Testis (tissue), 2 donors: Measurements from ENCODE around the gene TTC39A.

Experiments
- POLR2A ChIP-seq: fragments of 450-650 bp; IDR thresholded peaks from one replicate; pipeline ENCODE4 v1.6.1; 2017; ENCODE audit warnings: antibody characterized with exemption, mild to moderate bottlenecking, moderate library complexity
- TF ChIP-seq, protein P1 (sequence below), 3 experiments: fragments of 450-650 bp in 2 of 3; fragments of 200-600 bp in 1 of 3; sonication (generic) in 1 of 3; IDR thresholded peaks; one replicate each; pipeline ENCODE4 v1.5.1; 2016 to 2019; ENCODE audit warnings: antibody characterized with exemption in 3 of 3, mild to moderate bottlenecking in 2 of 3, moderate library complexity in 1 of 3

DNA sequence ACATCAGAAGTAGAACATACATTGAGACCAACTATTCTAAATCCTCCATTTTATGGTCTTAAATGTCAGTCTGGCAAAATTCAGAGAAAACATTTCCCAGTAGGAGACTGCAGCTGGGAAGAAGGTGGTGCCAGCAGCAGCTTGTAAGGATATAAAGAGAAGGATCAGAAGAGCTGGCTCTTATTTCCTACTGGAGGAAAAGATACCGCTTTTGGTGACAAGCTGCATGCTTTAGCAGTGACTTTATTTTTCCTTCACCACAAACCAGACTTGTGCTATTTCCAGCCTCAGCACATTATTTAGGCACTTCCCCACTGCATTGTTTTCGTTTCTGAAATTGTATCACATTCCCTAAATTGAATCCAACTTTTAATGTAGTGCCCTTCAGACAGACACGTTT lies 65.9 kb downstream of the TTC39A start:
- TF ChIP-seq, protein P1, sequence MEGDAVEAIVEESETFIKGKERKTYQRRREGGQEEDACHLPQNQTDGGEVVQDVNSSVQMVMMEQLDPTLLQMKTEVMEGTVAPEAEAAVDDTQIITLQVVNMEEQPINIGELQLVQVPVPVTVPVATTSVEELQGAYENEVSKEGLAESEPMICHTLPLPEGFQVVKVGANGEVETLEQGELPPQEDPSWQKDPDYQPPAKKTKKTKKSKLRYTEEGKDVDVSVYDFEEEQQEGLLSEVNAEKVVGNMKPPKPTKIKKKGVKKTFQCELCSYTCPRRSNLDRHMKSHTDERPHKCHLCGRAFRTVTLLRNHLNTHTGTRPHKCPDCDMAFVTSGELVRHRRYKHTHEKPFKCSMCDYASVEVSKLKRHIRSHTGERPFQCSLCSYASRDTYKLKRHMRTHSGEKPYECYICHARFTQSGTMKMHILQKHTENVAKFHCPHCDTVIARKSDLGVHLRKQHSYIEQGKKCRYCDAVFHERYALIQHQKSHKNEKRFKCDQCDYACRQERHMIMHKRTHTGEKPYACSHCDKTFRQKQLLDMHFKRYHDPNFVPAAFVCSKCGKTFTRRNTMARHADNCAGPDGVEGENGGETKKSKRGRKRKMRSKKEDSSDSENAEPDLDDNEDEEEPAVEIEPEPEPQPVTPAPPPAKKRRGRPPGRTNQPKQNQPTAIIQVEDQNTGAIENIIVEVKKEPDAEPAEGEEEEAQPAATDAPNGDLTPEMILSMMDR (IDR thresholded peaks at IDR 0.05) = no peak
- TF ChIP-seq POLR2A = no peak
